Heart left ventricle (tissue), 13 donors: ENCODE data around the gene SLC44A2.

Experiments
- CTCF ChIP-seq, 12 donors: fragments of 200-600 bp; sonication (generic) in 4 of 12; IDR thresholded peaks; one replicate each; pipeline versions ENCODE4 v1.5.0 to v1.8.0; 2018 to 2022; ENCODE audit warnings: antibody characterized with exemption in 12 of 12, mild to moderate bottlenecking in 5 of 12
- POLR2A ChIP-seq, 2 donors: fragments of 450-650 bp; IDR thresholded peaks; one replicate each; pipeline ENCODE4 v1.6.1; 2017; ENCODE audit warnings: antibody characterized with exemption in 2 of 2, mild to moderate bottlenecking in 2 of 2, moderate library complexity in 2 of 2
- donor health status: ischemic (EF 13 %, LVEDD 7.1; RV severe dilation, severe dysfunction).
- donor health status: DM: no; HTN: yes; CAD: no.
- donor health status: DM: no; HTN: no; CAD: no.
- donor health status: ischemic (EF 25% LVEDD 6.9; RV normal size, moderate dysfunction).
- donor health status: ischemic (EF 25% LVEDD 5.7; RV mildly dilated, moderate dysfunction).
- donor health status: ischemic (EF 35%, LVEDD 5.7; RV mildly dilated, moderate dysfunction).
- donor health status: nonischemic (EF 11% LVEDD 7.7; RV severe dilation, severe dysfunction).
- donor health status: DM: yes; HTN: yes; CAD: no.
- donor health status: PGD.
- donor health status: ischemic (EF 29% LVEDD 5.4; RV normal size, mild dysfunction).
- donor health status: nonischemic (EF 23%, LVEDD 6.1; RV moderate dilation, normal function).

GRCh38 chr19:10669246-10669645, 43.9 kb downstream of the SLC44A2 start:
- no peak for TF ChIP-seq POLR2A (IDR thresholded peaks at IDR 0.05)
- TF ChIP-seq CTCF (IDR thresholded peaks at IDR 0.05) = no peak
